CD4-positive, alpha-beta memory T cell (primary cell): Measurements from ENCODE around the gene DDX43. TPM values are rescaled to one million over a fixed set of nuclear protein-coding genes. Genes with fewer than 3 reads are reported as not detected.
"Not testable (repeated sequence)": the region's sequence is repeated elsewhere in the genome, so short reads cannot be mapped to it uniquely, and the experiment has no call there.

ENCODE experiments used
- CTCF ChIA-PET: fragments of 350-600 bp; sonication (Branson Sonifier 250); formaldehyde crosslinking; loops from one replicate; lab custom pipeline; 2021; ENCODE audit warnings: inconsistent platforms; ENCODE audit not compliant: partially characterized antibody; lab: Charles Lee
- POLR2A ChIA-PET: fragments of 350-600 bp; sonication (Branson Sonifier 250); formaldehyde crosslinking; loops from one replicate; lab custom pipeline; 2021; ENCODE audit not compliant: partially characterized antibody; lab: Charles Lee
- DNase-seq, 5 donors: peaks; one replicate each; pipeline versions ENCODE4 v3.0.0 to v3.0.0-alpha.2; 2020 to 2022; ENCODE audit warnings: mixed read lengths in 1 of 5
- H3K27ac ChIP-seq: one replicate; pipeline ENCODE4 v1.7.0; 2013; ENCODE audit warnings: low read depth, low read length
- H3K27me3 ChIP-seq: 2 replicates; pipeline ENCODE4 v1.7.0; 2013; ENCODE audit warnings: mild to moderate bottlenecking, low read length, moderate library complexity; ENCODE audit not compliant: insufficient read depth
- H3K36me3 ChIP-seq: 2 replicates; pipeline ENCODE4 v1.7.0; 2013; ENCODE audit warnings: mild to moderate bottlenecking, low read length, moderate library complexity; ENCODE audit not compliant: insufficient read depth
- H3K4me1 ChIP-seq: 2 replicates; pipeline ENCODE4 v1.7.0; 2013; ENCODE audit warnings: mild to moderate bottlenecking, low read length, moderate library complexity; ENCODE audit not compliant: insufficient read depth
- H3K4me3 ChIP-seq, 2 donors: one replicate each; pipeline ENCODE4 v1.7.0; 2013; ENCODE audit warnings: low read length in 2 of 2, mild to moderate bottlenecking in 1 of 2
- H3K9me3 ChIP-seq, 2 donors: one replicate each; pipeline ENCODE4 v1.7.0; 2013; ENCODE audit warnings: low read length in 2 of 2, control low read depth in 1 of 2; ENCODE audit not compliant: control insufficient read depth in 1 of 2
- H3K27ac Mint-ChIP-seq, 7 donors: one replicate each; pipeline ENCODE4 v1.8.0; 2020 to 2021; ENCODE audit warnings: mixed read lengths in 7 of 7, mild to moderate bottlenecking in 6 of 7, inconsistent platforms in 3 of 7, moderate library complexity in 3 of 7
- H3K27me3 Mint-ChIP-seq, 2 donors: one replicate each; pipeline ENCODE4 v1.8.0; 2020 to 2021; ENCODE audit warnings: mixed read lengths in 2 of 2
- H3K36me3 Mint-ChIP-seq, 2 donors: one replicate each; pipeline ENCODE4 v1.8.0; 2020 to 2021; ENCODE audit warnings: mixed read lengths in 2 of 2, inconsistent platforms in 1 of 2, mild to moderate bottlenecking in 1 of 2
- H3K4me1 Mint-ChIP-seq, 4 donors: one replicate each; pipeline ENCODE4 v1.8.0; 2020 to 2021; ENCODE audit warnings: mixed read lengths in 4 of 4, mild to moderate bottlenecking in 1 of 4
- H3K4me3 Mint-ChIP-seq, 8 donors: one replicate each; pipeline ENCODE4 v1.8.0; 2020 to 2021; ENCODE audit warnings: mixed read lengths in 8 of 8, mild to moderate bottlenecking in 7 of 8, moderate library complexity in 6 of 8, inconsistent platforms in 3 of 8
- H3K9me3 Mint-ChIP-seq, 8 donors: one replicate each; pipeline ENCODE4 v1.8.0; 2020 to 2021; ENCODE audit warnings: mixed read lengths in 8 of 8, mild to moderate bottlenecking in 5 of 8, inconsistent platforms in 3 of 8, moderate library complexity in 1 of 8
- intact Hi-C: fragments of 100-400 bp; cut with micrococcal nuclease; formaldehyde crosslinking; loops from one replicate; pipeline ENCODE4 v1.15.1; 2023
- polyA plus RNA-seq, 2 donors: library from polyadenylated mRNA; unstranded; fragments of 300-500 nt; fragmentation: Illumina TruSeq; gene quantifications; one replicate each; pipeline ENCODE4 v1.2.3, GENCODE V29; 2021
- total RNA-seq, 2 experiments: library from RNA; stranded (reverse); gene quantifications; one replicate each; pipeline ENCODE4 v1.2.3, GENCODE V29; 2021

Gene DDX43
- total and polyA plus RNA-seq, 4 experiments from 2014 or later, result 0.49 to 1.9 (median 0.76) TPM

- no peaks in the 10 kb centered on the region for H3K4me1 ChIP-seq
- Mint-ChIP-seq H3K36me3 (no peaks in the 10 kb centered on the region), H3K27me3 (no peaks in the 10 kb centered on the region), H3K9me3 (peaks cover 0 to 33% (median 8%) of the 10 kb centered on the region in 8 donors), H3K4me1 (no peaks in the 10 kb centered on the region), H3K27ac (no peak overlapping the region), H3K4me3 (no peak overlapping the region)
- H3K4me3 ChIP-seq, result no peak overlapping the region
- no peaks in the 10 kb centered on the region for H3K36me3 ChIP-seq
- DNase-seq, result no peak
- CTCF ChIA-PET, result no interaction called here
- H3K27ac ChIP-seq, result no peak overlapping the region
- intact Hi-C loops, result no loop called here
- H3K27me3 ChIP-seq, result no peaks in the 10 kb centered on the region
- POLR2A ChIA-PET, result no interaction called here
- peaks cover 0 to 10% of the 10 kb centered on the region in 2 donors for H3K9me3 ChIP-seq
Observed at GRCh38 chr6:73371984-73372383, 22.6 kb upstream of the DDX43 start.

DNA sequence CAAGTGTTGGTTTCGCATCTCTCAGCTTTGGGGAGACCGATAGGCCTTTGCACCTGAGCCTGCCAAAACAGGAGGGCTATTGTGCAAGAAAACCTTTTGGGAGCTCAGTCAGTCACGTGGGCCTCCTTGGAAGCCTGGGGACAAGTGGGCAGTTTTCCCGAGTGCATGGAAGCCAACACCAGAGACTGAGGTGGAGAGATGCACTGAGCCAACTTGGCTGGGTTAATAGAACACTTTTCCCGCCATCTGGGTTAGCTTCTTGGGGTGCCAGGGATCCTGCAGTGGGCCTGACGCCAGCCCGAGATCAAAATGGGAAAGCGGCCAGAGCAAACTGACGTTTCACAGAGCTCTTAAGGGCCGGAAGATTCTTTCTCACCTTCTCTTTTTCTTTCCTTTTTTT lies 22.1 kb upstream of the DDX43 start:
- Histone ChIP-seq H3K4me1 (no peaks in the 10 kb centered on the region), H3K27me3 (no peaks in the 10 kb centered on the region), H3K36me3 (no peaks in the 10 kb centered on the region), H3K4me3 (no peak overlapping the region), H3K9me3 (peaks cover 0 to 10% of the 10 kb centered on the region in 2 donors), H3K27ac (no peak overlapping the region)
- Mint-ChIP-seq H3K27ac (no peak overlapping the region), H3K9me3 (peaks cover 0 to 33% (median 8%) of the 10 kb centered on the region in 8 donors), H3K4me1 (no peaks in the 10 kb centered on the region), H3K36me3 (no peaks in the 10 kb centered on the region), H3K4me3 (no peak overlapping the region), H3K27me3 (no peaks in the 10 kb centered on the region)
- ChIA-PET POLR2A (no interaction called here), CTCF (interaction anchor here (1.5 kb wide), 1 partner anchor 16 kb away, joined by 4 read pairs; no protein-coding TSS in a partner anchor)
- DNase-seq, result no peak
- intact Hi-C loops, result no loop called here

DNA sequence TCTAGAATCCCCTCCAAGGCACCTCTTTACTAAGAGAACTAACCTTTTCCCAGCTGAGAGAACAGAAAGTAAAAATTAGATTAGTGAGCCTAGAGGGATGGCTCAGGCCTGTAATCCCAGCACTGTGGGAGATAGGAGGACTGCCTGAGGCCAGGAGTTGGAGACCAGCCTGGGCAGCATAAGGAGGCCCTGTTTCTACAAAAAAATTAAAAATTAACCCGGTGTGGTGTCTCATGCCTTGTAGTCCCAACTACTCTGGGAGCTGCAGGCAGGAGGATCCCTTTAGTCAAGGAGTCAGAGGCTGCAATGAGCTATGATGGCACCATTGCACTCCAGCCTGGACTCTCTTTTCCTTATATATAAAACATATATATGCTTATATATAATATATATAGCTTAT lies 19.4 kb upstream of the DDX43 start:
- POLR2A ChIA-PET, result no interaction called here
- no peak for DNase-seq

DNA sequence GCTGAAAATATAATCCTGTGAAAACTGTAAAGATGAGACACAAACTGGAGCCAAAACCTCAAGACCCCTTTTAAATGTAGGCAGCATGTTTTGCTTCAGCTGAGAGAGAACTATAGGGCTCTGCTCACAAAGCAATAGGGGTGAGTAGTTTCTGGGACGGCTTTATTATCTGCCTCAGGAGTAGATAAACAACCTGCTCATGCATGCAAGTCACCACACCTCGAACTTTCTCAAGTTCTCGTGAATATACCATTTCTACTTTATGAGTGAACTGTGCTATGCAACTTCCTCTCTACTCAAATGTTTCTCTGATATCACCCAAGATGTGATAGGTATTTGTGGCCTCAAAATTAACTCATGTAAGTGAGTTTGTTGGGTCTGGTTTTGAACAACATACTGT lies 17.4 kb upstream of the DDX43 start:
- Mint-ChIP-seq H3K36me3 (no peaks in the 10 kb centered on the region), H3K4me1 (no peaks in the 10 kb centered on the region)

More for the DNA sequence above, 19.4 kb upstream of the DDX43 start:
- intact Hi-C loops, result no loop called here
- Mint-ChIP-seq H3K27me3 (no peaks in the 10 kb centered on the region), H3K4me3 (no peak overlapping the region), H3K4me1 (no peaks in the 10 kb centered on the region), H3K36me3 (no peaks in the 10 kb centered on the region), H3K9me3 (peaks cover 0 to 28% (median 8%) of the 10 kb centered on the region in 8 donors), H3K27ac (peak overlapping the region in 1 of 7 donors; percentile 52)
- H3K4me3 ChIP-seq, result no peak overlapping the region
- H3K4me1 ChIP-seq, result no peaks in the 10 kb centered on the region
- H3K27me3 ChIP-seq, result no peaks in the 10 kb centered on the region
- H3K9me3 ChIP-seq, result peaks cover 0 to 10% of the 10 kb centered on the region in 2 donors
- CTCF ChIA-PET, result interaction anchor here (1.1 kb wide), 1 partner anchor 14 kb away, joined by 4 read pairs; no protein-coding TSS in a partner anchor
- H3K36me3 ChIP-seq, result no peaks in the 10 kb centered on the region
- no peak overlapping the region for H3K27ac ChIP-seq

DNA sequence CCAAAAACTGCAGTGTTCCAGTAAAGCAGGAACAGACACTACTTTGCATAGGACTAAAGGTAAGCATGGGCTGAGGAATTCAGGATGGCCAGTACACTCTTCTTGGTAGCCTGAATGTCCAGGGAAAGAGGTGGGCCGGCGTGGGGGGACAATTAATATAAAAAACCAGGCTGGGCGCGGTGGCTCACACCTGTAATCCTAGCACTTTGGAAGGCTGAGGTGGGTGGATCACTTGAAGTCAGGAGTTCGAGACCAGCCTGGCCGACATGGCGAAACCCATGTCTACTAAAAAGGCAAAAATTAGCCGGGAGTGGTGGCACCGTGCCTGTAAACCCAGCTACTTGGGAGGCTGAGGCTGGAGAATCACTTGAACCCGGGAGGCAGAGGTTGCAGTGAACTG lies 13.1 kb upstream of the DDX43 start:
- H3K9me3 Mint-ChIP-seq, H3K4me1 ChIP-seq, H3K27me3 ChIP-seq, H3K36me3 ChIP-seq, intact Hi-C loops, H3K4me1 Mint-ChIP-seq, H3K36me3 Mint-ChIP-seq, DNase-seq, H3K4me3 ChIP-seq, H3K27me3 Mint-ChIP-seq, POLR2A ChIA-PET, CTCF ChIA-PET, H3K9me3 ChIP-seq, H3K4me3 Mint-ChIP-seq, H3K27ac ChIP-seq: not testable (repeated sequence)
- H3K27ac Mint-ChIP-seq, result peak overlapping the region in 2 of 7 donors; percentile 66 to 73

More for the DNA sequence above, 17.4 kb upstream of the DDX43 start:
- Histone ChIP-seq H3K36me3 (no peaks in the 10 kb centered on the region), H3K9me3 (peaks cover 0 to 4% of the 10 kb centered on the region in 2 donors), H3K27ac (no peak overlapping the region), H3K27me3 (no peaks in the 10 kb centered on the region), H3K4me1 (no peaks in the 10 kb centered on the region), H3K4me3 (no peak overlapping the region)
- peaks cover 0 to 10% (median 5%) of the 10 kb centered on the region in 8 donors for H3K9me3 Mint-ChIP-seq
- DNase-seq, result no peak
- H3K27me3 Mint-ChIP-seq, result no peaks in the 10 kb centered on the region
- H3K4me3 Mint-ChIP-seq, result no peak overlapping the region
- ChIA-PET POLR2A (no interaction called here), CTCF (interaction anchor here (1.2 kb wide), 1 partner anchor 21 kb away, joined by 5 read pairs; no protein-coding TSS in a partner anchor)
- intact Hi-C loops, result no loop called here
- no peak overlapping the region for H3K27ac Mint-ChIP-seq

GRCh38 chr6:73382462-73383113 lies 12.0 kb upstream of the DDX43 start:
- H3K36me3 Mint-ChIP-seq, result no peaks in the 10 kb centered on the region
- intact Hi-C loops, result no loop called here

DNA sequence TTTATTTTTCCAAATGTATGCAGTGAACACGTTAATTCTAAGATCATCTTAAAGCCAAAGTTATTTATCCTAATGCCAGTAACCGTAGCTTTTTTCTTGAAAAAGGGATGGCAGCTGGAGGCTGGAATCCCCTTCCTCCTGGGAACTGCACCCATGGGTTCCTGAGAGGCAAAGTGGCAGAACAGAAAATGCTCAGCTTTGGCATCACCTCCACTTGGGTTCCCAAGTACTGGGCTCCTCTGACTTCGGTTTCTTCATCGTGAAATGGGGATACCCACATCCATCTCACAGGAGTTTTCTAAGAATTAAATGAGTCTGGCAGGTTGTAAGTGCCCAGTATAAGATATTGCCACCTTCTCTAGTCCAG lies 6.2 kb upstream of the DDX43 start:
- H3K27me3 ChIP-seq, result no peaks in the 10 kb centered on the region
- ChIA-PET CTCF (interaction anchor here (0.7 to 2.6 kb wide), 25 partner anchors 10 to 978 kb away, joined by 3 to 20 read pairs (median 3); partner anchors contain the start of genes CGAS and MTO1), POLR2A (interaction anchor here (0.9 to 2.6 kb wide), 8 partner anchors 34 to 265 kb away, joined by 3 to 29 read pairs (median 4); partner anchors contain the start of genes CGAS, EEF1A1 and MTO1)
- no peaks in the 10 kb centered on the region for H3K36me3 ChIP-seq
- peak overlapping the region; percentile 86 to 88 (median 87) for H3K4me3 Mint-ChIP-seq
- DNase-seq, result no peak
- peak overlapping the region; percentile 82 to 93 (median 90) for H3K27ac Mint-ChIP-seq
- peaks cover 0 to 2% (median 0%) of the 10 kb centered on the region in 8 donors for H3K9me3 Mint-ChIP-seq
- H3K4me1 ChIP-seq, result peaks cover 30% of the 10 kb centered on the region
- intact Hi-C loops, result loop anchor here (1.0 to 2.0 kb wide), 4 partner anchors 62 to 104 kb away; no protein-coding TSS in a partner anchor
- H3K4me1 Mint-ChIP-seq, result peaks cover 14 to 35% (median 27%) of the 10 kb centered on the region in 4 donors
- H3K9me3 ChIP-seq, result no peaks in the 10 kb centered on the region
- H3K4me3 ChIP-seq, result peak overlapping the region; percentile 57 to 71
- H3K27me3 Mint-ChIP-seq, result no peaks in the 10 kb centered on the region
- peak overlapping the region; percentile 65 for H3K27ac ChIP-seq
- H3K36me3 Mint-ChIP-seq, result no peaks in the 10 kb centered on the region

More at GRCh38 chr6:73382462-73383113, 12.0 kb upstream of the DDX43 start:
- Histone ChIP-seq H3K27ac (no peak overlapping the region), H3K9me3 (no peaks in the 10 kb centered on the region), H3K4me3 (no peak overlapping the region), H3K36me3 (no peaks in the 10 kb centered on the region), H3K4me1 (no peaks in the 10 kb centered on the region), H3K27me3 (no peaks in the 10 kb centered on the region)
- CTCF ChIA-PET, result no interaction called here
- peaks cover 0 to 2% (median 0%) of the 10 kb centered on the region in 4 donors for H3K4me1 Mint-ChIP-seq
- peaks cover 0 to 2% (median 0%) of the 10 kb centered on the region in 8 donors for H3K9me3 Mint-ChIP-seq
- H3K4me3 Mint-ChIP-seq, result no peak overlapping the region
- no peak for DNase-seq
- H3K27ac Mint-ChIP-seq, result no peak overlapping the region
- POLR2A ChIA-PET, result no interaction called here
- H3K27me3 Mint-ChIP-seq, result no peaks in the 10 kb centered on the region
